Measurements from ENCODE around the gene CCL26.
"Not testable (repeated sequence)": the region's sequence is repeated elsewhere in the genome, so short reads cannot be mapped to it uniquely, and the experiment has no call there.

The CCL26 gene

DNA sequence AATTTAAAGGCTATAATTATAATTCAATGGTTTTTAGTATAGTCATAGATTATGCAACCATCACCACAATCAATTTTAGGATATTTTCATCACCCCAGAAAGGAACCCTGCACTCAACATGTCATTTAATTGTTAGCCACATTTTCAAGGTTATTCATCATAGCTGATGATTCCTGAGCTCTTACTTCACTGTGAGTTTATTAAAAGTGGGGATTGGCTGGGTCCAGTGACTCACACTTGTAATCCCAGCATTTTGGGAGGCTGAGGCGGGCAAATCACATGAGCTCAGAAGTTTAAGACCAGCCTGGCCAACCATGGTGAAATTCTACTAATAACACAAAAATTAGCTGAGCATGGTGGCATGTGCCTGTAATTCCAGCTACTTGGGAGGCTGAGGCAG is 787 bp downstream of the CCL26 start:
- peak; percentile 83 for DNase-seq (ENCODE audit: low read depth)
- TF ChIP-seq, protein P1, sequence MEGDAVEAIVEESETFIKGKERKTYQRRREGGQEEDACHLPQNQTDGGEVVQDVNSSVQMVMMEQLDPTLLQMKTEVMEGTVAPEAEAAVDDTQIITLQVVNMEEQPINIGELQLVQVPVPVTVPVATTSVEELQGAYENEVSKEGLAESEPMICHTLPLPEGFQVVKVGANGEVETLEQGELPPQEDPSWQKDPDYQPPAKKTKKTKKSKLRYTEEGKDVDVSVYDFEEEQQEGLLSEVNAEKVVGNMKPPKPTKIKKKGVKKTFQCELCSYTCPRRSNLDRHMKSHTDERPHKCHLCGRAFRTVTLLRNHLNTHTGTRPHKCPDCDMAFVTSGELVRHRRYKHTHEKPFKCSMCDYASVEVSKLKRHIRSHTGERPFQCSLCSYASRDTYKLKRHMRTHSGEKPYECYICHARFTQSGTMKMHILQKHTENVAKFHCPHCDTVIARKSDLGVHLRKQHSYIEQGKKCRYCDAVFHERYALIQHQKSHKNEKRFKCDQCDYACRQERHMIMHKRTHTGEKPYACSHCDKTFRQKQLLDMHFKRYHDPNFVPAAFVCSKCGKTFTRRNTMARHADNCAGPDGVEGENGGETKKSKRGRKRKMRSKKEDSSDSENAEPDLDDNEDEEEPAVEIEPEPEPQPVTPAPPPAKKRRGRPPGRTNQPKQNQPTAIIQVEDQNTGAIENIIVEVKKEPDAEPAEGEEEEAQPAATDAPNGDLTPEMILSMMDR (IDR thresholded peaks at IDR 0.05; ENCODE audit: control insufficient read depth, insufficient read depth, low read depth, low read length, missing control alignments) = no peak
- no peak overlapping the region for H3K4me3 ChIP-seq (ENCODE audit: control insufficient read depth, low read depth, low read length)

DNA sequence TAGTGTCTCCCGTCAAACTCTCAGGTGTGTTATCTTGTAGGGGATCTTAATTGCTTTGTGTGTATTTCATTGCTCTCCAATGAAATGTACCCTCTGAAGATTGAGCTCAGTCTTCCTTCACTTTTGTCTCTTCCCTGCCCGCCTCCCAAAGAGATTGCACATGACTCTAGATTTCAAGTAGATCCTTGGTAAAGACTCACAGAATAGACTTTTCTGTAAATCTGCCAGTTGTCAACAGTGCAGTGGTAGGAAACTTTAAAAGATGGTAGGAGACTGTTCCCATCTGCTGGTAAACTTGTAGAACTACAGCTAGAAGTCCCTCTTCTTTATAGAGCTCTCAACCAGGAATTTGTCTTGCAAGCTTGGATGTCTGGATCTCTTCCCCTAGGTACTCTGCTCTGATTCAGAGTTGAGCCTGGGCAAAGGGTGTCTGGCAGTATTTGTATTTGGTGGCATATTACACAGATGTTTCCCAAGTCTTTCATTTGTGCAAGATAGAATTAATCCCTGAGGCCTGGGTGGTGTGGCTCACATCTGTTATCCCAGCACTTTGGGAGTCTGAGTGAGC is 9.6 kb downstream of the CCL26 start:
- no peak overlapping the region for H3K4me3 ChIP-seq (ENCODE audit: control insufficient read depth, low read depth, low read length)
- TF ChIP-seq, protein P1 (IDR thresholded peaks at IDR 0.05; ENCODE audit: control insufficient read depth, insufficient read depth, low read depth, low read length, missing control alignments) = peak; percentile 64
- peak; percentile 66 for DNase-seq (ENCODE audit: low read depth)

DNA sequence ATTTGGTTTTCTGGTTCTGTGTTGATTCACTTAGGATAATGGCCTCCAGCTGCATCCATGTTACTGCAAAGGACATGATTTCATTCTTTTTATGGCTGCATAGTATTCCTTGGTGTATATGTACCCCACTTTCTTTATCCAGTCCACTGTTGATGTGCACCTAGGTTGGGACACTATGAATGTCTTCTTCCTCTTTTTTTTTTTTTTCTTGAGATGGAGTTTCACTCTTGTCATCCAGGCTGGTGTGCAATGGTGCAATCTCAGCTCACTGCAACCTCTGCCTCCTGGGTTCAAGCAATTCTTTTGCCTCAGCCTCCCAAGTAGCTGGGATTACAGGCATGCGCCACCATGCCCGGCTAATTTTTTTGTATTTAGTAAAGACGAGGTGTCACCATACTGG is 10.2 kb downstream of the CCL26 start:
- not testable (repeated sequence) for H3K4me3 ChIP-seq (ENCODE audit: control insufficient read depth, low read depth, low read length); DNase-seq (ENCODE audit: low read depth)

DNA sequence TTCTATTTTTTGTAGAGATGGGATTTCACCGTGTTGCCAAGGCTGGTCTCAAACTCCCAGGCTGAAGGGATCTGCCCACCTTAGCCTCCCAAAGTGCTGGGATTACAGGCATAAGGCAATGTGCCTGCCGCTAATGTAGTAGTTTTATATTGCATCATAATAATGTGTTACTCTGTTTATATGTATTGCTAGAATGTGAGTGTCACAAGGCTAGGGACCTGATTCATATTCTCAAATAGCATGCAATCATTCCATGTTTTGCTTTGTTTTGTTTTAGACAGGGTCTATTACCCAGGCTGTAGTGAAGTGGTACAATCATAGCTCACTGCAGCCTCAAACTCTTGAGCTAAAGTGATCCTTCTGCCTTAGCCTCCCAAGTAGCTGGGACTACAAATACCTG is 13.5 kb downstream of the CCL26 start:
- H3K4me3 ChIP-seq (ENCODE audit: control insufficient read depth, low read depth, low read length) = no peak overlapping the region
- TF ChIP-seq, protein P1 (IDR thresholded peaks at IDR 0.05; ENCODE audit: control insufficient read depth, insufficient read depth, low read depth, low read length, missing control alignments) = no peak
- no peak for DNase-seq (ENCODE audit: low read depth)

DNA sequence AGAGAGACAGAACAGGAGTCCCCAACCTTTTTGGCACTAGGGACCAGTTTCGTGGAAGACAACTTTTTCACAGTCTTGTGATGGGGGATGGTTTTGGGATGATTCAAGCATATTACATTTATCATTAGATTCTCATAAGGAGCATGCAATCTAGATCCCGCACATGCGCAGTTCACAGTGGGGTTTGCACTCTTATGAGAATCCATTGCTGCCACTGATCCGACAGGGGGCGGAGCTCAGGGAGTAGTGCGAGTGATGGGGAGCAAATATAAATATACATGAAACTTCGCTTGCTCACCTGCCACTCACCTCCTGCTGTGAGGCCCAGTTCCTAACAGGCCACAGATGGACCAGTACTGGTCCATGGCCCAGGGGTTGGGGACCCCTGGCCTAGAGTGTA is 14.2 kb downstream of the CCL26 start:
- TF ChIP-seq, protein P1 (IDR thresholded peaks at IDR 0.05; ENCODE audit: control insufficient read depth, insufficient read depth, low read depth, low read length, missing control alignments) = no peak
- no peak for DNase-seq (ENCODE audit: low read depth)
- H3K4me3 ChIP-seq (ENCODE audit: control insufficient read depth, low read depth, low read length) = no peak overlapping the region

DNA sequence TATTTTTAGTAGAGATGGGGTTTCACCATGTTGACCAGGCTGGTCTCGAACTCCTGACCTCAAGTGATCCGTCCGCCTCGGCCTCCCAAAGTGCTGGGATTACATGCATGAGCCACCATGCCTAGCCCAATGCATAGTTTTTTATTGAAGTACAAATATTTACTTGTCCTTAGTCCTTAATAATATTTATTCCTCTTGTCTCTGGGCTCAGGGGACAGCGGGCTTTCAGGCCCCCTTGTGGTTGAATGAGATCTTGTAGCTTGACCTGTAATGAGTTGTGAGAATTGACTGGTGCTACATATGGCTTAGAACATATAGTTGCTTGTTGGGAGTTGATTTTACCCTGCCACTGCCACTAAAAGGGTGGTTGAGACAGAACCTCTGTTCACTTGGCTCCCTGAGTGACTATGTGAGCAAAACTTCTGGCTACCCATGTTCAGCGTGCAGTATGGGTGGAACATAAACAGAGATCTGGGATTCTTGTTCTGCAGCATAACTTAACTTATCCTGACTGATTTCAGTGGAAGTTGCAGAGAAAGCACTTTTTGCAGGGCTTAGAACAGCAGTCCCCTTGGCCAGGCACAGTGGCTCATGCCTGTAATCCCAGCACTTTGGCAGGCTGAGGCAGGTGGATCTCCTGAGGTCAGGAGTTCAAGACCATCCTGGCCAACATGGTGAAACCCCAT is 14.9 kb downstream of the CCL26 start:
- TF ChIP-seq, protein P1 (IDR thresholded peaks at IDR 0.05; ENCODE audit: control insufficient read depth, insufficient read depth, low read depth, low read length, missing control alignments) = peak; percentile 54
- H3K4me3 ChIP-seq (ENCODE audit: control insufficient read depth, low read depth, low read length) = no peak overlapping the region
- DNase-seq (ENCODE audit: low read depth) = no peak

DNA sequence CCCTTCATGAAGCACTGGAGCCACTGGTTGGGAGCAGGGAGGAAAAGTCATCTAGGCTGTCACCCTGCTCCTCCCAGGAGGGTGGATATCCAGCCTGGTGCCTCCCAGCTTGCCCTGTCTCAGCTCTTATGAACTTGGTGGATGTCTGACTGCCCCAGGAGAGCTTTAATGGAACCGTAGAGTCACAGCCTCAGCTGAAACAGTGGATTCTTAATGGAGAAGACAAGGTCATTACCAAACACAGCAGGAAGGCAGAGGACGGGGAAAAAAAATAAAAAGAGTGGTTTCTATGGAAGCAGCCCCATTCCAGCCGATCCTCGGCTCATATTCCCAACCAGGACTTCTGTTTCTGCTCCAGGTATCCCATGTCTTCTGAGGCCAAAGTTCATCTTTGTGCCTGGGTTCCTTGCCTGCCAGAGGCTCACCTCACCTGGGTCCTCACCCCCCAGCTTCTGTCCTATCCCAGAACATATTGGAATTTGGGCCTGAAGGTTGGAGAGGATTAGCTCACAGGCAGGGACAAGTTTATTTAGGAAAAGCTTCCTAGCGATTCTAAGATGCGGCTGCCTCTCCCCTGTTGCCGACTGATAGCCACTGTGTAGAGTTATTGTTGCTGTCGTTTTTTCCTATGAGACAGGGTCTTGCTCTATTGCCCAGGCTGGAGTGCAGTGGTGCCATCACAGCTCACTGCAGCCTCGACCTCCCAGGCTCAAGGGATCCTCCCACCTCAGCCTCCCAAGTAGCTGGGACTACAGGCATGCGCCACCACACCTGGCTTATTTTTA is 15.6 kb downstream of the CCL26 start:
- TF ChIP-seq, protein P1 (IDR thresholded peaks at IDR 0.05; ENCODE audit: control insufficient read depth, insufficient read depth, low read depth, low read length, missing control alignments) = no peak
- DNase-seq (ENCODE audit: low read depth) = no peak
- no peak overlapping the region for H3K4me3 ChIP-seq (ENCODE audit: control insufficient read depth, low read depth, low read length)

All from AG09309 (cell line).